ENCODE results near the gene MAP3K13.

DNA sequence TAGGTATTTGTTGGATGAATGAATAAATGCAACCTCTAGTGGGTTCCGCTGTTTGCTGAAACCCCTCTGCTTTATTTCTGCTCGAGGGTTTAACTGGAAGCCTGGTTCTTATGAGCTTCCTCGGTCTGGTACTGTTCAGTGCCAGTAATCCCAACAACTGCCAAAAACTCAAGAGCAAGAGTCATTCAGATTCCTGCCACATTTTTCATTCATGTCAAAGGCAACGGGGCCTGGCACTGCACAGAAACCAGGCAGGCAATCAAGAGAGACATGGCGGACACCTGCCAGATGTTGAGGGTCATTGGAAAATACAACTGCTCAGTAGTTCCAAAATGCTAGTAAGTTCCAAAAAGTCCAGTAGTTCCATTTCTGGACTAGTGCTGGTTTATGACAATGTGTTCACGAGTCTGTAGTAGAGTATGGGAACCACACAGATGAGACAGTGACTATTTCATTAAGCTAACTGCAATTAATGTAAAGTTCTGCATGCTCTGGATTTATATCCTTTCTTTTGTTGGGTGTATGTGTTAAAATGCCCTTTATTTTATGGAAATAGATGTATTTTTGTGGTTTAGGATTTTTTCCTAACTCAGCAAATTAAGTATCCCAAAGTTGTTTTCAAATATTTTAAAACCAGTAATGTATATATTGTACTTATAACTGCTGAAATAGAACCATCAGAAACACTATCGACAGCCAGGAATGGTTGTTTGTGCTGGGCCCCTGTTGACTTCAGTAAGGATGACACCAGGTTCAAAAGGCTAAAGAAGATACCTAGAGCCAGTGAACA lies 158.6 kb downstream of the MAP3K13 start:
- TF ChIP-seq, protein P1, sequence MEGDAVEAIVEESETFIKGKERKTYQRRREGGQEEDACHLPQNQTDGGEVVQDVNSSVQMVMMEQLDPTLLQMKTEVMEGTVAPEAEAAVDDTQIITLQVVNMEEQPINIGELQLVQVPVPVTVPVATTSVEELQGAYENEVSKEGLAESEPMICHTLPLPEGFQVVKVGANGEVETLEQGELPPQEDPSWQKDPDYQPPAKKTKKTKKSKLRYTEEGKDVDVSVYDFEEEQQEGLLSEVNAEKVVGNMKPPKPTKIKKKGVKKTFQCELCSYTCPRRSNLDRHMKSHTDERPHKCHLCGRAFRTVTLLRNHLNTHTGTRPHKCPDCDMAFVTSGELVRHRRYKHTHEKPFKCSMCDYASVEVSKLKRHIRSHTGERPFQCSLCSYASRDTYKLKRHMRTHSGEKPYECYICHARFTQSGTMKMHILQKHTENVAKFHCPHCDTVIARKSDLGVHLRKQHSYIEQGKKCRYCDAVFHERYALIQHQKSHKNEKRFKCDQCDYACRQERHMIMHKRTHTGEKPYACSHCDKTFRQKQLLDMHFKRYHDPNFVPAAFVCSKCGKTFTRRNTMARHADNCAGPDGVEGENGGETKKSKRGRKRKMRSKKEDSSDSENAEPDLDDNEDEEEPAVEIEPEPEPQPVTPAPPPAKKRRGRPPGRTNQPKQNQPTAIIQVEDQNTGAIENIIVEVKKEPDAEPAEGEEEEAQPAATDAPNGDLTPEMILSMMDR (IDR thresholded peaks at IDR 0.05), result no peak
- TF ChIP-seq POLR2A (IDR thresholded peaks at IDR 0.05), result no peak

Measured in testis (tissue), 2 donors.